Right hindlimb (tissue), 1 donor: ENCODE results near the gene OR6C76.
"Not testable (repeated sequence)": the region's sequence is repeated elsewhere in the genome, so short reads cannot be mapped to it uniquely, and the experiment has no call there.

Source experiments
- DNase-seq: peaks from one replicate; pipeline ENCODE4 v3.0.0-alpha.2; 2018

OR6C76 gene

GRCh38 chr12:55425954-55426353 lies at the start of gene OR6C76:
TSS of gene OR6C76 (plus strand) at chr12:55426254. CDS start at chr12:55426254, 0 bp downstream.
- DNase-seq, result no peak

GRCh38 chr12:55385891-55386290 lies 40.2 kb upstream of the OR6C76 start:
- DNase-seq, result no peak

DNA sequence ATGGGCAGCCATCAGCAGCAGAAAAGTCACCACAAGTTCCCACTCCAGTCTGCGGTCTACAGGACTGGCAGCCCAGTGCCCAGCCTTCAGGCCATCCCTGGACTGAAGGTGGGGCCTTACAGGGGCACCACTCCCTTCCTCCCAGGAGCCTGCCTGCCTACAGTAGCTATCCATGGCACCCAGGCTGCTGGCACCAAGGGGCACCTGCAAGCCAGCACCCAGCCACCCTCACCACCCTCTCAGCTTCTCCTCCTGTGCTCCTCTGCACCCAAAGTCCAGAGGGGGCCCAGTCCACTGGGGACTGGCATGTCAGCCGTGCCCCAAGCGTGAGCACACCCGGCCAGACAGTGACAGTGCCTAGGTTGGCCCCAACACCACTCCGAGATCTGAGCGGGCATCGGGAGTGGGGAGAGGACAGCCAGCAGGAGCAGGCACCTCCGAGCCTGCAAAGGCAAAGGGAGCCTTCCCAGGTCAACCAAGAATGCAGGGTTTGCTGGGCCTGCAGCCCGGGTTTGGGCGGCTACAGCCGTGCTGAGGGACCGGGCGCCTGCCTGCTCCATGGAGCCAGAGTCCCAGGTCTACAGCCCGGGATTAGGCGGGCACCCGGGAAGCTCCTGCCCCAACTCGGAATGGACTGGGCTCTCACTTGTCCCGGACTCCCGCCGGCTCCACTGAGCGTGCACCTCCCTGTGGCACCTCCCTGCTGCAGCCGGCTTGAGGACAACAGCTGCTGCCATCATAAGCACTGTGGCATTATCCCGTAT lies 33.8 kb upstream of the OR6C76 start:
- no peak for DNase-seq

GRCh38 chr12:55396326-55396725 lies 29.7 kb upstream of the OR6C76 start:
- no peak for DNase-seq

DNA sequence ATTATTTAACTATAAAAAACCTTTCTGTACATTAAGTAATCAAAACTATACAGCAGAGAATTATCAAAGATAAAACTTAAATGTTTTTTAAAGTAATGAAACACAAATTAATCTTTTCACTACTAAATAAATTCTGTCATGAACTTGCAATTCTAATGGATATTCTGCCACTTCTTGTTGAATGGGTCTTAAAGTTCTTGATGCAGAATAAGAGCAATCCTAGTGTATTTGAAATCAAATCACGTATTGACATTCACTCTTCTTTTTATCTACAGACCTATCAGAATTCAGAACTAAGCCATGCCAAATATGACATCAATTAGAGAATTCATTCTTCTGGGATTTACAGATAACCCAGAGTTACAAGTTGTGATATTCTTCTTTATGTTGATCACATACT lies 25.8 kb upstream of the OR6C76 start, which contains the start of gene OR6C65:
TSS of gene OR6C65 (plus strand) at position 301 of the 400 bp plus-strand sequence. CDS start at position 301, 0 bp downstream.
- no peak for DNase-seq

GRCh38 chr12:55407866-55408265 lies 18.2 kb upstream of the OR6C76 start:
- DNase-seq, result no peak

DNA sequence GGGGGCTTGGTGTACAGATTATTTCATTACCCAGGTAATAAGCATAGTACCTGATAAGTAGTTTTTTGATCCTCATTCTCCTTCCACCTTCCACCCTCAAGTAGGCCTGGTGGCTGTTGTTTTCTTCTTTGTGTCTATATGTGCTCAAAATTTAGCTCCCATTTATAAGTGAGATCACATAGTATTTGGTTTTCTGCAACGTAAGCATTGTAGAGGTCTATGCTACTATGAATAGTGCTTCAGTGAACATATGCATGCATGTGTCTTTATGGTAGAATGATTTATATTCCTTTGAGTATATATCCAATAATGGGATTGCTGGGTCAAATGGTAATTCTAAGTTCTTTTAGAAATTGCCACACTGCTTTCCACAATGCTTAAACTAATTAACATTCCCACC lies 16.9 kb upstream of the OR6C76 start:
- not testable (repeated sequence) for DNase-seq

DNA sequence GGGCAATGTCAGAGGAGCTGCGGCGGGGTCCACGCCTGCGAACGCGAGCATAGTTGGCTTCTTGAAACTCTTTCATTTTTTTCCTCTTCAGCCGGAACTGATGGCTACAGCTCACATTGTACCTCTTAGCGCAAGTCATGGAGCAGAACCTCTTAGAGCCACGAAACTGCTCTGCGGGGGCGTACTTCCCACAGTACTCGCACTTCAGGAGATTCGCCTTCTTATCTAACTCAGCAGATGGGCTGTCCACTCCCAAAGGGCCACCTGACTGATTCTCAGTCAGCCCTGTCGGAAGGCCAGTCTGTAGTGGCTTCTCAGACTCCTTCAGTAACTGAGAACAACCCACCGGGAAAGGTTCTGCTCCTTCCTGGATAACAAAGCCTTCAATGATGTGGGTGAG lies 13.9 kb upstream of the OR6C76 start:
- not testable (repeated sequence) for DNase-seq

- DNase-seq, result not testable (repeated sequence)
Observed at GRCh38 chr12:55413498-55414388, 12.3 kb upstream of the OR6C76 start.

- not testable (repeated sequence) for DNase-seq
Observed at GRCh38 chr12:55414396-55414823, 11.6 kb upstream of the OR6C76 start.

- not testable (repeated sequence) for DNase-seq
Observed at GRCh38 chr12:55414889-55415288, 11.2 kb upstream of the OR6C76 start.

- DNase-seq, result no peak
Observed at GRCh38 chr12:55416961-55417360, 9.1 kb upstream of the OR6C76 start.

- DNase-seq, result no peak
Observed at GRCh38 chr12:55420307-55420962, 5.6 kb upstream of the OR6C76 start.

GRCh38 chr12:55428331-55429243 lies 2.5 kb downstream of the OR6C76 start:
- no peak for DNase-seq

DNA sequence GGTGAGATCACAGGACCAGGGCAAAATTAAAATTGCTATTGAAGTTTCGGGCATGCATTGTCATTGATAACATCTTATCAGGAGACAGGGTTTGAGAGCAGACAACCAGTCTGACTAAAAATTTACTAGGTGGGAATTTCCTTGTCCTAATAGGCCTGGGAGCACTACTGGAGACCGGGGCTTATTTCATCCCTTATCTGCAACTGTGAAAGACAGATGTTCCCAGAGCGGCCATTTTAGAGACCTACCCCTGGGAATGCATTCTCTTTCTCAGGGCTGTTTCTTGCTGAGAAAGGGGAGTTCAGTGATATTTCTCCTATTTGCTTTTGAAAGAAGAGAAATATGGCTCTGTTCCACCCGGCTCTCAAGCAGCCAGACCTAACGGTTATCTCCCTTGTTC lies 15.2 kb downstream of the OR6C76 start:
- DNase-seq, result not testable (repeated sequence)

GRCh38 chr12:55443776-55444175 lies 17.7 kb downstream of the OR6C76 start, which contains the start of gene OR6C2:
TSS of gene OR6C2 (plus strand) at chr12:55444076. CDS start at chr12:55452214, 8,138 bp downstream.
- DNase-seq, result no peak

DNA sequence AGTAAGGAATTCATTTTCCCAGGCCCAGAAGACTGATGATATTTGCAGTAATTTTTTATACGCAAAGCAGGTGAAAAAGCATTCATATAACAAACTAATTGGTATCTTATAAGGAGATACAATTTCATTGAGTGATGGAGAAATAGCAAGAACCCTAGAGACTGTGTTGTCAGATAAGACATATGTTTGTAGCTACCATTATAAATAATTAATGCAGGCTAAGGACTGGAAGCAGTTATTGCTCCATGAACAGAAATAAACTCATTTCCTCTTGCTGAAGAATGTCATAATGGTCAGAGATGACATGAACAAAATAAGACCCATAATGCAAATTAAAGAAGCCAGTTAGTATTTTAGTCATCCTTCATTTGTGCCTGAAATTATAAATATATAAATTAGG lies 19.3 kb downstream of the OR6C76 start:
- no peak for DNase-seq

DNA sequence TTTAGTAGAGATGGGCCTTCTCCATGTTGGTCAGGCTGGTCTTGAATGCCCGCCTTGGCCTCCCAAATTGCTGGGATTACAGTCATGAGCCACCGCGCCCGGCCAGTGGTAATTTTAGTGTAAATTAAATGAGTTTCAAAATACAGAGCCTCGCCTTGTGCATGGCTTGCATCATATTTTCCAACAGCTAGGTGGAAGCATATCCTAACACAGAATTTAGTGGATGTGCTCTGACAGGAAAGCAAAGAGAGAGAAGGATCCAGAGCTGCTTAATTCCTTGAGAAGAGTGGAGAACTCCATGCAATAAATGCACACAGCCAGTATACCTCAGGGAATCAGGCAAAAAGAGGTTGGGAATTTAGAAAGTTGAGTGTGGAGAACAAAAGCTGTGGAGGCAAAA lies 20.3 kb downstream of the OR6C76 start:
- DNase-seq, result no peak

DNA sequence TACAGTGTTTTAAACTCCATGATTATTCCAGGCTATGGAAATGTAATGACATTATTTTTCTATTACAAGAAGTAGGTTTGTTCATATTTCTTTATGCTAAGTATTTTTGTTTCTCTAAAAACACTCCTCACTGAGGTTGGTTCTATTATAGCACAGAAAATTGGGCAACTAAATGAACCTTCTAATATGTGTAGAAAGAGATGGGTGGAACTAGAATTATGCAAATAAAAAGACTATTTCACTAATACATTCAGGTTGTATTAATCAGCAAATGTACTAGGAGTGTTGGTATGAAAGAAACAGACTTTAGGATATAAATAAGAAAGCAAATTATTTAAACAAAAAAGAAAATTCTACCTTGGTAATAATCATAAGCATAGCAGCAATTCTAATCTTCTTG lies 22.8 kb downstream of the OR6C76 start:
- DNase-seq, result no peak

DNA sequence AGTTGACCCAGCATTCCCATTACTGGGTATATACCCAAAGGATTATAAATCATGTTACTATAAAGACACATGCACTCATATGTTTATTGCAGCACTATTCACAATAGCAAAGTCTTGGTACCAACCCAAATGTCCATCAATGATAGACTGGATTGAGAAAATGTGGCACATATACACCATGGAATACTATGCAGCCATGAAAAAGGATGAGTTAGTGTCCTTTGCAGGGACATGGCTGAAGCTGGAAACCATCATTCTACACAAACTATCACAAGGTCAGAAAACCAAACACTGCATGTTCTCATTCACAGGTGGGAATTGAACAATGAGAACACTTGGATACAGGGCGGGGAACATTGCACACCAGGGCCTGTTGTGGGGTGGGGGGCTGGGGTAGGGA lies 38.9 kb downstream of the OR6C76 start:
- DNase-seq, result not testable (repeated sequence)

DNA sequence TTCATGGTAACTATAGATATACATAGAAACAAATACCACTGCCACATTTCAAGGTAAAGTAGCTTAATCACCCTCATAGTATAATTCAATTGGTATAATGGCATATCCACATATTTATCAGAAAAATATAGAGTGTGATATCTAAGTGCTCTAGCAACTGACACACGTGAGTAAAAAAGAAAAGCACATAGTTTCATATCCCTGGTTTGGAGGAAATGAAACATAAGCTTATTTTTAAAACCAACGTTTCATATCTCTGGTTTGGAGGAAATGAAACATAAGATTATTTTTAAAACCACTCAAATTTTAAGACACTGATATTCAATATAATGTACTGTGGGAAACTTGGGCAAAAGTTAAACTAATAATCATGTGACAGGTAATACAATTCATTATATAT lies 41.8 kb downstream of the OR6C76 start:
- DNase-seq, result no peak

GRCh38 chr12:55469291-55469690 lies 43.2 kb downstream of the OR6C76 start:
- no peak for DNase-seq
